HFF-Myc (cell line): ENCODE data around the gene ERI3.

Experiments
- DNase-seq: peaks from one replicate; pipeline ENCODE4 v3.0.0-alpha.2; 2011; ENCODE audit warnings: low read depth; ENCODE audit errors: extremely low read depth
- H3K4me3 ChIP-seq: replicated peaks from 2 replicates; pipeline ENCODE4 v1.5.1; 2011; ENCODE audit warnings: low read depth, mild to moderate bottlenecking, control low read depth, low read length
- CTCF ChIP-seq: IDR thresholded peaks from 2 replicates; pipeline ENCODE4 v1.5.1; 2012; ENCODE audit warnings: mild to moderate bottlenecking, low read depth, low read length, control low read depth; ENCODE audit errors: missing control alignments

The ERI3 gene

GRCh38 chr1:44312399-44313196 lies 42.5 kb downstream of the ERI3 start:
- no peak overlapping the region for H3K4me3 ChIP-seq
- no peak for DNase-seq
- no peak for TF ChIP-seq CTCF

GRCh38 chr1:44310006-44310405 lies 45.1 kb downstream of the ERI3 start:
- no peak for DNase-seq
- TF ChIP-seq CTCF = no peak
- no peak overlapping the region for H3K4me3 ChIP-seq

GRCh38 chr1:44305962-44306422 lies 49.1 kb downstream of the ERI3 start:
- no peak for TF ChIP-seq CTCF
- no peak for DNase-seq
- no peak overlapping the region for H3K4me3 ChIP-seq

- TF ChIP-seq CTCF = no peak
- H3K4me3 ChIP-seq = no peak overlapping the region
- DNase-seq = no peak
Measured at GRCh38 chr1:44303532-44303931, 51.5 kb downstream of the ERI3 start.

- TF ChIP-seq CTCF = no peak
- DNase-seq = no peak
- no peak overlapping the region for H3K4me3 ChIP-seq
Measured at GRCh38 chr1:44302541-44302940, 52.5 kb downstream of the ERI3 start.

GRCh38 chr1:44301442-44301841 lies 53.6 kb downstream of the ERI3 start:
- H3K4me3 ChIP-seq = no peak overlapping the region
- TF ChIP-seq CTCF = no peak
- DNase-seq = no peak

- no peak overlapping the region for H3K4me3 ChIP-seq
- DNase-seq = no peak
- no peak for TF ChIP-seq CTCF
Measured at GRCh38 chr1:44300852-44301251, 54.2 kb downstream of the ERI3 start.
